K562 (cell line): Measurements from ENCODE around the gene CPT1A. TPM values are rescaled to one million over a fixed set of nuclear protein-coding genes. Genes with fewer than 3 reads are reported as not detected.

ENCODE experiments used
- ARID2 ChIP-seq: fragments of 450-650 bp; IDR thresholded peaks from 2 replicates; pipeline ENCODE4 v1.6.1; 2017; ENCODE audit warnings: antibody characterized with exemption, mild to moderate bottlenecking
- BHLHE40 ChIP-seq: IDR thresholded peaks from 2 replicates; pipeline ENCODE4 v1.6.1; 2011; ENCODE audit warnings: low read length, improper control_type of control experiment
- BMI1 ChIP-seq: fragments of 150-350 bp; IDR thresholded peaks from 2 replicates; pipeline ENCODE4 v1.6.1; 2014; ENCODE audit warnings: low read length
- CSDE1 ChIP-seq, 2 experiments: fragments of 450-650 bp; IDR thresholded peaks; 2 replicates each; pipeline ENCODE4 v1.6.1; 2016; ENCODE audit warnings: mild to moderate bottlenecking in 1 of 2
- CTBP1 ChIP-seq: fragments of 450-650 bp; IDR thresholded peaks from 2 replicates; pipeline ENCODE4 v1.6.1; 2016; ENCODE audit warnings: borderline replicate concordance
- EP400 ChIP-seq: fragments of 450-650 bp; IDR thresholded peaks from 2 replicates; pipeline ENCODE4 v1.6.1; 2017; ENCODE audit warnings: antibody characterized with exemption, mild to moderate bottlenecking, moderate library complexity
- HOXB6 ChIP-seq: fragments of 250-450 bp; sonication (Bioruptor Pico); IDR thresholded peaks from 2 replicates; pipeline ENCODE4 v1.5.1; 2022; ENCODE audit warnings: mild to moderate bottlenecking, borderline replicate concordance
- MAZ ChIP-seq, 2 experiments: fragments of 450-650 bp in 1 of 2; sonication (generic) in 1 of 2; formaldehyde crosslinking; IDR thresholded peaks in 1 of 2; conservative IDR thresholded peaks in 1 of 2; 2 replicates each; pipeline versions ENCODE4 v1.4.0 to v1.5.0; 2020; ENCODE audit warnings: mild to moderate bottlenecking in 1 of 2, missing genetic modification reagents in 1 of 2
- MTA3 ChIP-seq: fragments of 450-650 bp; formaldehyde crosslinking; IDR thresholded peaks from 2 replicates; pipeline ENCODE4 v1.6.1; 2017; ENCODE audit warnings: mild to moderate bottlenecking, borderline replicate concordance
- MXI1 ChIP-seq: IDR thresholded peaks from 2 replicates; pipeline ENCODE4 v1.6.1; 2011; ENCODE audit warnings: low read depth, mild to moderate bottlenecking, improper control_type of control experiment, low read length
- RCOR1 ChIP-seq, 2 experiments: IDR thresholded peaks; 2 replicates each; pipeline ENCODE4 v1.6.1; 2012; ENCODE audit warnings: low read depth in 2 of 2, low read length in 2 of 2, borderline replicate concordance in 1 of 2, improper control_type of control experiment in 1 of 2
- SMARCE1 ChIP-seq: fragments of 450-650 bp; IDR thresholded peaks from 2 replicates; pipeline ENCODE4 v1.7.1; 2016; ENCODE audit warnings: mild to moderate bottlenecking
- TEAD1 ChIP-seq, 2 experiments: fragments of 450-650 bp in 1 of 2; sonication (generic) in 1 of 2; formaldehyde crosslinking; IDR thresholded peaks; 2 replicates each; pipeline versions ENCODE4 v1.4.0 to v1.8.0; 2020 to 2022; ENCODE audit warnings: mild to moderate bottlenecking in 2 of 2, missing genetic modification reagents in 1 of 2
- ZBTB1 ChIP-seq: sonication (generic); formaldehyde crosslinking; IDR thresholded peaks from 2 replicates; pipeline ENCODE4 v1.8.1; 2023; ENCODE audit warnings: missing genetic modification reagents, low read depth, mild to moderate bottlenecking, borderline replicate concordance
- ZNF239 ChIP-seq: fragments of 250-450 bp; sonication (Bioruptor Pico); IDR thresholded peaks from 2 replicates; pipeline ENCODE4 v1.4.0; 2020; ENCODE audit warnings: mild to moderate bottlenecking
- ZNF668 ChIP-seq: fragments of 250-450 bp; sonication (Bioruptor Pico); IDR thresholded peaks from 2 replicates; pipeline ENCODE4 v1.8.0; 2022; ENCODE audit warnings: mild to moderate bottlenecking, inconsistent platforms
- ZNF695 ChIP-seq: fragments of 450-650 bp; formaldehyde crosslinking; IDR thresholded peaks from 2 replicates; pipeline ENCODE4 v1.4.0; 2020; ENCODE audit warnings: mild to moderate bottlenecking, moderate library complexity
- ZSCAN29 ChIP-seq: fragments of 450-650 bp; IDR thresholded peaks from 2 replicates; pipeline ENCODE4 v1.6.1; 2017
- polyA plus RNA-seq, 8 experiments: library from polyadenylated mRNA; depleted of rRNA in 4 of 8; stranded (reverse) in 5 of 8; unstranded in 3 of 8; fragments of >200 nt; fragmentation: Nextera tagmentation in 2 of 8; fragmentation: Illumina TruSeq in 1 of 8; extraction: Ambion mirVana in 2 of 8; extraction: Trizol in 1 of 8; gene quantifications; 2 replicates each; pipeline versions ENCODE4 v1.2.1 to v1.2.3, GENCODE V29; 2011 to 2014; ENCODE audit warnings: inconsistent platforms in 1 of 8, missing spikeins in 1 of 8
- total RNA-seq, 7 experiments: library from RNA; depleted of rRNA in 6 of 7; stranded (reverse); fragments of >200 nt in 6 of 7; fragmentation: Illumina TruSeq in 2 of 7; extraction: Trizol in 2 of 7; gene quantifications; 2 replicates each; pipeline versions ENCODE4 v1.2.1 to v1.2.3, GENCODE V29; 2011 to 2021; ENCODE audit warnings: low replicate concordance in 1 of 7
- TF ChIP-seq, protein P1 (sequence below): fragments of 250-450 bp; sonication (Bioruptor Pico); IDR thresholded peaks from 2 replicates; pipeline ENCODE4 v1.9.0; 2021; ENCODE audit warnings: mild to moderate bottlenecking
- TF ChIP-seq, protein P2 (sequence below): fragments of 450-650 bp; IDR thresholded peaks from 2 replicates; pipeline ENCODE4 v1.6.1; 2016; ENCODE audit warnings: low read depth, mild to moderate bottlenecking, moderate library complexity
- TF ChIP-seq, protein P3 (sequence below): sonication (generic); IDR thresholded peaks from 2 replicates; pipeline ENCODE4 v1.6.1; 2016
- TF ChIP-seq, protein P4 (sequence below): fragments of 450-650 bp; IDR thresholded peaks from 2 replicates; pipeline ENCODE4 v1.6.1; 2018; ENCODE audit warnings: mild to moderate bottlenecking, low read depth; ENCODE audit not compliant: partially characterized antibody
- TF ChIP-seq, protein P5 (sequence below): fragments of 250-450 bp; sonication (Bioruptor Pico); IDR thresholded peaks from 2 replicates; pipeline ENCODE4 v1.4.0; 2020; ENCODE audit warnings: borderline replicate concordance

CPT1A gene
- total and polyA plus RNA-seq, 9 of the 15 experiments (the other 6 are each of a cell fraction or from before 2014, with no cell fraction given) = 2.6 to 29.1 (median 12.3) TPM

DNA sequence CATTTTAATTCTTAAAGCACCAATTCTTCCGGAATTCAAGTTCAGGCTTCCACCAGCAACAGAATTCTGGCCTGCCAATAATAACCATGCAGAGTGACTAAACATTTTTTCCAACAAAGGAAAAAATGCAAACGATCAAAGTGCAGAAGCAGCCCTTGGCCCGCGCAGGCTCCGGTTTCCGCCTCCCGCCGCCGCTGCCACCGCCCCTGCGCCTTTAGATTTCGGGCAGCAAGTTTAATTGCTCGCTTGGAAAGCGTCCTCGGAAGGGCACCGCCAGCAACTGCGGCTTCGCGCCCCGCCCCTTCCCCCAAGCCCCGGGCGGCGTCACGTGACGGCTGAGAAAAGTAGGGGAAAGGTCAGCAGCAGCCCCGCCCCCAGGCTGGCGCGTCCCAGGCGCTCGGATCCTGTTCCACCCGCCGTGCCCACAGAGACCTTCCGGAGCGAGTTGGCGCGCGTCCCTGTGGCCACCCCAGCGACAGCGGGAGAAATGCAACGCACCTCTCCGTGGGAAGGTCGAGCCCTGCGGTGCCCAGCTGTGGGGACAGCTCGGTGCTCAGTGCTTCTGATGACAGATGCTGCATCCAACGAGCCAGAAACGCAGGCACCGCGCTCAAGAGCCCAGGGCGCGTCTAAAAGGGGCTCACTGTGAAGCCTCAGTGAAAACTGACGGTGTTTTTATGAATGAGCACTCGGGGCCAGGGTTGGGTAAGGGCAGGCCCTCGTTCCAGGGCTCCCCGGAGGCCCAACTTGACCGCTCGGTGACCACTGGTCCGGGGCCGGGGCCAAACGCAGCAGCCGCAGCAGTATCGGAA lies 2.5 kb downstream of the CPT1A start (continued):
- TF ChIP-seq, protein P1, sequence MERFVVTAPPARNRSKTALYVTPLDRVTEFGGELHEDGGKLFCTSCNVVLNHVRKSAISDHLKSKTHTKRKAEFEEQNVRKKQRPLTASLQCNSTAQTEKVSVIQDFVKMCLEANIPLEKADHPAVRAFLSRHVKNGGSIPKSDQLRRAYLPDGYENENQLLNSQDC (CRISPR knock-in tag) = no peak
- TF ChIP-seq ZNF668 (CRISPR knock-in tag) = no peak
- no peak for TF ChIP-seq ZSCAN29
- peak; percentile 94 for TF ChIP-seq BHLHE40
- no peak for TF ChIP-seq BMI1
- TF ChIP-seq ZNF239 = no peak
- TF ChIP-seq EP400 = peak; percentile 27; the same call in 1 of the 2 replicates
- TF ChIP-seq, protein P2, sequence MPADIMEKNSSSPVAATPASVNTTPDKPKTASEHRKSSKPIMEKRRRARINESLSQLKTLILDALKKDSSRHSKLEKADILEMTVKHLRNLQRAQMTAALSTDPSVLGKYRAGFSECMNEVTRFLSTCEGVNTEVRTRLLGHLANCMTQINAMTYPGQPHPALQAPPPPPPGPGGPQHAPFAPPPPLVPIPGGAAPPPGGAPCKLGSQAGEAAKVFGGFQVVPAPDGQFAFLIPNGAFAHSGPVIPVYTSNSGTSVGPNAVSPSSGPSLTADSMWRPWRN = no peak
- no peak for TF ChIP-seq TEAD1 (CRISPR knock-in tag; IDR thresholded peaks at IDR 0.05)
- TF ChIP-seq, protein P3, sequence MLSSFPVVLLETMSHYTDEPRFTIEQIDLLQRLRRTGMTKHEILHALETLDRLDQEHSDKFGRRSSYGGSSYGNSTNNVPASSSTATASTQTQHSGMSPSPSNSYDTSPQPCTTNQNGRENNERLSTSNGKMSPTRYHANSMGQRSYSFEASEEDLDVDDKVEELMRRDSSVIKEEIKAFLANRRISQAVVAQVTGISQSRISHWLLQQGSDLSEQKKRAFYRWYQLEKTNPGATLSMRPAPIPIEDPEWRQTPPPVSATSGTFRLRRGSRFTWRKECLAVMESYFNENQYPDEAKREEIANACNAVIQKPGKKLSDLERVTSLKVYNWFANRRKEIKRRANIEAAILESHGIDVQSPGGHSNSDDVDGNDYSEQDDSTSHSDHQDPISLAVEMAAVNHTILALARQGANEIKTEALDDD = no peak
- TF ChIP-seq RCOR1 (IDR thresholded peaks at IDR 0.05; ENCODE audit: borderline replicate concordance in 1 of 2, low read depth in 2 of 2, low read length in 2 of 2) = no peak
- no peak for TF ChIP-seq ARID2
- TF ChIP-seq ZNF695 (CRISPR knock-in tag) = no peak
- TF ChIP-seq, protein P4, sequence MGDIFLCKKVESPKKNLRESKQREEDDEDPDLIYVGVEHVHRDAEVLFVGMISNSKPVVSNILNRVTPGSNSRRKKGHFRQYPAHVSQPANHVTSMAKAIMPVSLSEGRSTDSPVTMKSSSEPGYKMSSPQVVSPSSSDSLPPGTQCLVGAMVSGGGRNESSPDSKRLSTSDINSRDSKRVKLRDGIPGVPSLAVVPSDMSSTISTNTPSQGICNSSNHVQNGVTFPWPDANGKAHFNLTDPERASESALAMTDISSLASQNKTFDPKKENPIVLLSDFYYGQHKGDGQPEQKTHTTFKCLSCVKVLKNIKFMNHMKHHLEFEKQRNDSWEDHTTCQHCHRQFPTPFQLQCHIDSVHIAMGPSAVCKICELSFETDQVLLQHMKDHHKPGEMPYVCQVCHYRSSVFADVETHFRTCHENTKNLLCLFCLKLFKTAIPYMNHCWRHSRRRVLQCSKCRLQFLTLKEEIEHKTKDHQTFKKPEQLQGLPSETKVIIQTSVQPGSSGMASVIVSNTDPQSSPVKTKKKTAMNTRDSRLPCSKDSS = no peak
- no peak for TF ChIP-seq HOXB6 (CRISPR knock-in tag)
- TF ChIP-seq ZBTB1 = no peak
- TF ChIP-seq SMARCE1 = no peak
- TF ChIP-seq, protein P5, sequence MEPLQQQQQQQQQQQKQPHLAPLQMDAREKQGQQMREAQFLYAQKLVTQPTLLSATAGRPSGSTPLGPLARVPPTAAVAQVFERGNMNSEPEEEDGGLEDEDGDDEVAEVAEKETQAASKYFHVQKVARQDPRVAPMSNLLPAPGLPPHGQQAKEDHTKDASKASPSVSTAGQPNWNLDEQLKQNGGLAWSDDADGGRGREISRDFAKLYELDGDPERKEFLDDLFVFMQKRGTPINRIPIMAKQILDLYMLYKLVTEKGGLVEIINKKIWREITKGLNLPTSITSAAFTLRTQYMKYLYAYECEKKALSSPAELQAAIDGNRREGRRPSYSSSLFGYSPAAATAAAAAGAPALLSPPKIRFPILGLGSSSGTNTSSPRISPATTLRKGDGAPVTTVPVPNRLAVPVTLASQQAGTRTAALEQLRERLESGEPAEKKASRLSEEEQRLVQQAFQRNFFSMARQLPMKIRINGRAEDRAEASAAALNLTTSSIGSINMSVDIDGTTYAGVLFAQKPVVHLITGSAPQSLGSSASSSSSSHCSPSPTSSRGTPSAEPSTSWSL (CRISPR knock-in tag) = no peak
- peak; percentile 79; the same call in 1 of the 2 replicates for TF ChIP-seq CTBP1
- TF ChIP-seq MXI1 = no peak
- no peak for TF ChIP-seq MTA3
- peak; percentile 70 to 80 for TF ChIP-seq MAZ (CRISPR knock-in tag; conservative IDR thresholded peaks at IDR 0.05 in 1 of 2, IDR thresholded peaks at IDR 0.05 in 1 of 2)
- no peak for TF ChIP-seq CSDE1 (IDR thresholded peaks at IDR 0.05)
